Body of pancreas (tissue), 4 donors: ENCODE data around the gene P3R3URF. TPM values are rescaled to one million over a fixed set of nuclear protein-coding genes. Genes with fewer than 3 reads are reported as not detected.

Source experiments
- ATAC-seq: fragments of 150-250 bp; one replicate; pipeline ENCODE4 v1.9.1; 2016
- DNase-seq, 4 donors: peaks; one replicate each; pipeline ENCODE4 v3.0.0-alpha.2; 2019
- H3K27ac ChIP-seq, 4 donors: fragments of 200-600 bp; sonication (generic); 1 replicate in 3 of 4; 2 replicates in 1 of 4; pipeline versions ENCODE4 v1.5.1 to v1.6.1; 2016 to 2019; ENCODE audit warnings: mild to moderate bottlenecking in 1 of 4, mixed read lengths in 1 of 4, moderate library complexity in 1 of 4
- H3K27me3 ChIP-seq, 2 donors: fragments of 200-600 bp; sonication (generic); one replicate each; pipeline ENCODE4 v1.6.0; 2016; ENCODE audit warnings: mild to moderate bottlenecking in 1 of 2
- H3K36me3 ChIP-seq, 2 donors: fragments of 200-600 bp; sonication (generic); replicated peaks in 1 of 2; 2 replicates each; pipeline ENCODE4 v1.5.1; 2016; ENCODE audit warnings: low read depth in 2 of 2; ENCODE audit not compliant: insufficient read depth in 1 of 2
- H3K4me1 ChIP-seq: fragments of 200-600 bp; sonication (generic); one replicate; pipeline ENCODE4 v1.6.0; 2016
- H3K4me3 ChIP-seq, 2 donors: fragments of 200-600 bp; sonication (generic); 1 replicate in 1 of 2; 2 replicates in 1 of 2; pipeline ENCODE4 v1.5.1; 2016 to 2019
- H3K9me3 ChIP-seq, 3 donors: fragments of 200-600 bp; sonication (generic); 1 replicate in 2 of 3; 2 replicates in 1 of 3; pipeline ENCODE4 v1.5.1; 2016
- CTCF ChIP-seq, 7 experiments: fragments of 450-650 bp in 4 of 7; fragments of 200-600 bp in 3 of 7; sonication (generic) in 3 of 7; IDR thresholded peaks; one replicate each; pipeline ENCODE4 v1.5.1; 2016 to 2019; ENCODE audit warnings: antibody characterized with exemption in 7 of 7
- POLR2A ChIP-seq, 3 donors: fragments of 450-650 bp; IDR thresholded peaks; one replicate each; pipeline ENCODE4 v1.6.1; 2016; ENCODE audit warnings: antibody characterized with exemption in 3 of 3, mild to moderate bottlenecking in 2 of 3
- WGBS, 2 donors: methylation state at CpG; one replicate each; pipeline ENCODE4 v1.1.5; 2017; 5-methylcytosine and 5-hydroxymethylcytosine counted together
- intact Hi-C: fragments of 100-400 bp; cut with DNase I; formaldehyde crosslinking; loops from one replicate; pipeline ENCODE4 v1.15.1; 2023
- total RNA-seq, 2 donors: library from RNA; depleted of rRNA; stranded (reverse); fragments of >200 nt; gene quantifications; one replicate each; pipeline ENCODE4 v1.1.0, GENCODE V29; 2016

Gene P3R3URF
- total RNA-seq, 2 donors from 2014 or later, result not detected

- no peak for DNase-seq
- no peak overlapping the region for H3K27ac ChIP-seq
- H3K27me3 ChIP-seq, result no peaks in the 10 kb centered on the region
- no peak overlapping the region for H3K4me3 ChIP-seq
- 65 to 67% methylated on average over 2 of the region's 2 CpGs for WGBS, 2 donors
- H3K9me3 ChIP-seq, result no peaks in the 10 kb centered on the region
- H3K4me1 ChIP-seq, result no peaks in the 10 kb centered on the region
- intact Hi-C loops, result no loop called here
- TF ChIP-seq POLR2A (IDR thresholded peaks at IDR 0.05), result no peak
- H3K36me3 ChIP-seq, result no peaks in the 10 kb centered on the region
- no peak for ATAC-seq
These were observed 34.8 kb upstream of the P3R3URF start for GRCh38 chr1:46211051-46211450.

DNA sequence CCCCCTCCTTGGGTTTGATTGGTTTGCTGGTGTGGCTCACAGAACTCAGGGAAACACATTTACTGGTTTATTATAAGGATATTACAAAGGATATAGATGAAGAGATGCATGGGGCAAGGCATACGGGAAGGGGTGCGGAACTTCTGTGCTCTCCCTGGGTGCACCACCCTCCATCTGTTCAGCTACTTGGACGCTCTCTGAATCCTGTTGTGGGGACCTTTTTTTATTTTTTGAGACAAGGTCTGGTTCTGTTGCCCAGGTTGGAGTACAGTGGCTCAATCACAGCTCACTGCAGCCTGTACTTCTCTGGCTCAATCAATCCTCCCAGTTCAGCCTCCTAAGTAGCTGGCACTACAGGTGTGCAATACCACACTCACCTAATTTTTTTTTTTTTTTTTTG, 34.3 kb upstream of the P3R3URF start:
- TF ChIP-seq CTCF (IDR thresholded peaks at IDR 0.05), result no peak
- intact Hi-C loops, result no loop called here

GRCh38 chr1:46206399-46206798, 30.1 kb upstream of the P3R3URF start:
- DNase-seq (no peak), ATAC-seq (no peak)
- H3K4me1 ChIP-seq, result peaks cover 8% of the 10 kb centered on the region
- no peaks in the 10 kb centered on the region for H3K27me3 ChIP-seq
- no peak for TF ChIP-seq CTCF (IDR thresholded peaks at IDR 0.05)
- no peak for TF ChIP-seq POLR2A (IDR thresholded peaks at IDR 0.05)
- no peak overlapping the region for H3K4me3 ChIP-seq
- H3K36me3 ChIP-seq, result no peaks in the 10 kb centered on the region
- no peaks in the 10 kb centered on the region for H3K9me3 ChIP-seq
- H3K27ac ChIP-seq, result no peak overlapping the region
- 83 to 84% methylated on average over 2 of the region's 2 CpGs for WGBS, 2 donors
- intact Hi-C loops, result no loop called here

More for the DNA sequence above, 34.3 kb upstream of the P3R3URF start:
- Histone ChIP-seq H3K27me3 (no peaks in the 10 kb centered on the region), H3K36me3 (no peaks in the 10 kb centered on the region), H3K9me3 (no peaks in the 10 kb centered on the region), H3K4me1 (no peaks in the 10 kb centered on the region), H3K4me3 (no peak overlapping the region), H3K27ac (no peak overlapping the region)
- 69 to 81% methylated on average over 3 of the region's 3 CpGs for WGBS, 2 donors
- ATAC-seq, result no peak
- DNase-seq, result no peak

- Histone ChIP-seq H3K4me1 (peaks cover 8% of the 10 kb centered on the region), H3K27ac (no peak overlapping the region), H3K36me3 (no peaks in the 10 kb centered on the region), H3K9me3 (no peaks in the 10 kb centered on the region), H3K4me3 (no peak overlapping the region), H3K27me3 (no peaks in the 10 kb centered on the region)
- TF ChIP-seq CTCF (IDR thresholded peaks at IDR 0.05), result no peak
- no peak for TF ChIP-seq POLR2A (IDR thresholded peaks at IDR 0.05)
- ATAC-seq (no peak), DNase-seq (no peak)
- 38 to 75% methylated on average over 1 to 3 of the region's 3 CpGs for WGBS, 2 donors
- intact Hi-C loops, result no loop called here
These were observed 29.5 kb upstream of the P3R3URF start for GRCh38 chr1:46205791-46206190.

DNA sequence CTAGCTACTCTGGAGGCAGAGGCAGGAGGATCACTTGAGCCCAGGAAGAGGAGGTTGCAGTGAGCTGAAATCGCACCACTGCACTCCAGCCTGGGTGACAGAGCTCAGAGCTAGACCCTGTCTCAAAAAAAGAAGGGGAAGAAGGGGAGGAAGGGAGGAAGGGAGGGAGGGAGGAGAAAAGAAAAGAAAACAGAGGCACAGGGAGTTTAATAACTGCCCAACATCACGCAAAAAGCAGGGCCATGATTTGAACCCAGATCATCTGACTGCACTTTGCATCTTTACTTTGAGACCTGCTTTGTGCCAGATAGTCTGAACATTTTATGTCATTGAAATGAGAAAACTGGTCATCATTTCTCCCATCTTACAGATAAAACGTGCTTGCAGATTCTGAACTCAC, 28.9 kb upstream of the P3R3URF start:
- ATAC-seq, result no peak
- H3K9me3 ChIP-seq, result no peaks in the 10 kb centered on the region
- no peak for TF ChIP-seq POLR2A (IDR thresholded peaks at IDR 0.05)
- TF ChIP-seq CTCF (IDR thresholded peaks at IDR 0.05), result no peak
- H3K27me3 ChIP-seq, result no peaks in the 10 kb centered on the region
- DNase-seq, result no peak
- H3K27ac ChIP-seq, result no peak overlapping the region
- H3K4me1 ChIP-seq, result peaks cover 8% of the 10 kb centered on the region
- intact Hi-C loops, result no loop called here
- H3K4me3 ChIP-seq, result no peak overlapping the region
- H3K36me3 ChIP-seq, result no peaks in the 10 kb centered on the region
- 75 to 85% methylated on average over 3 of the region's 3 CpGs for WGBS, 2 donors
